ENCODE measurements around the gene AIF1L.
"Not testable (repeated sequence)": the region's sequence is repeated elsewhere in the genome, so short reads cannot be mapped to it uniquely, and the experiment has no call there.

The AIF1L gene

GRCh38 chr9:131098391-131099101, 2.2 kb downstream of the AIF1L start:
- no peak for DNase-seq (ENCODE audit: low spot score)

- no peak for DNase-seq (ENCODE audit: low spot score)
Observed at GRCh38 chr9:131099102-131099606, 2.8 kb downstream of the AIF1L start.

DNA sequence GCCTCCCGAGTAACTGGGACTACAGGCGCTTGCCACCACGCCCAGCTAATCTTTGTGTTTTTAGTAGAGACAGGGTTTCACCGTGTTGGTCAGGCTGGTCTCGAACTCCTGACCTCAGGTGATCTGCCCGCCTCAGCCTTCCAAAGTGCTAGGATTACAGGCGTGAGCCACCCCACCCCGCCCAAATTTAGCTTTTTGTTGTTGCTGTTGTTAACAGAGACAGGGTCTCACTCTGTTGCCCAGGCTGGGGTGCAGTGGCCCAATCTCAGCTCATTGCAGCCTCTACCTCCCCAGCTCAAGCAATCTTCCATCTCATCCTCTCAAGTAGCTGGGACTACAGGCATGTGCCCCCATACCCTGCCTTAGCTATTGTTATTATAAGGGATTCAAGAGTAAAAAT, 3.5 kb downstream of the AIF1L start:
- DNase-seq (ENCODE audit: low spot score) = not testable (repeated sequence)

DNA sequence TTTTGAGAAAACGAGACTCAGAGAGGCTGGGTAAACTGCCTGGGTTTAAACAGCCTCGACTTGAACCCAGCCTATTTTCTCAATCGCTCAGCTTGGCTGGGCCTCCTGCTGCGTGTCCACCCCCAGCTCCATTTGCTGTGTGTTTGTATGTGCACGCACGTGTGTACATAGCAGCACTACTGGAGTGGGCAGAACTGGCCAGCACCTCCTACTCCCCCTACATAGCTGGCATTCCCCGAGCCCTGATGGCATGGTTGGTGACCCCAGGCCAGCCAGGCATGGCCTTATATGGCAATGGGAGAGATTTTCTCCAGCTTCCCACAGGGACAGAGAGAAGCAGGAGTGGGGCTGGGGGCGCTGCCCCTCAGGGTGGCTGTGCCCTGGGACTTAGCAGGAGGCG, 4.1 kb downstream of the AIF1L start:
- DNase-seq (ENCODE audit: low spot score) = no peak

DNA sequence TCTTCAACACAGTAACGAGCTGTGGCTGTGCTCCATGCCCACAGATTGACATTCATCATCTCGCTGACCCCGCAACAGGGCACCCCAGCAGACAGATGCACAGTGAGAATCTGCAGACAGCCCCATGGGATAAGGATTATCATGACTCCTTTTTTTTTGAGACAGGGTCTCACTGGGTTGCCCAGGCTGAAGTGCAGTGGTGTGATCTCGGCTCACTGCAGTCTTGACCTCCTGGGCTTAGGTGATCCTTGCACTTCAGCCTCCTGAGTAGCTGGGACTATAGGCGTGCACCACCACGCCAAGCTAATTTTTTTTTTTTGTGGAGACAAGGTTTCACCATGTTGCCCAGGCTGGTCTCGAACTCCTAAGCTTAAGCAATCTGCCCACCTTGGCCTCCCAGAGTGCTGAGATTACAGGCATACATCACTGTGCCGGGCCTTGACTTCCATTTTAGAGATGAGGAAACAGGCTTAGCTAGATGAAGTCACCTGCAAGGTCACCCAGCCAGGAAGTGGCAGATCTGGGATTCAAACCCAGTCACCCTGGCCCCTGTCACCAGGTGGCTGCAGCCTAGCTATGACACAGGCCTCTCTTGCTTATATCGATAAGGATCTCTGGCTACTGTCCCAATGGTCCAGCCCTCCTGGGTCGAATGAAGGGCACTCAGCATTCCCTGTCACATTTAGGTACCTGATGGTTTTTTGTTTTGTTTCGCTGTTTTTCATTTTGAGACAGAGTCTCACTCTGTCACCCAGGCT, 5.1 kb downstream of the AIF1L start:
- no peak for DNase-seq (ENCODE audit: low spot score)

GRCh38 chr9:131103024-131103423, 6.7 kb downstream of the AIF1L start:
- DNase-seq (ENCODE audit: low spot score) = no peak

- DNase-seq (ENCODE audit: low spot score) = no peak
Observed at GRCh38 chr9:131103535-131103934, 7.2 kb downstream of the AIF1L start.

DNA sequence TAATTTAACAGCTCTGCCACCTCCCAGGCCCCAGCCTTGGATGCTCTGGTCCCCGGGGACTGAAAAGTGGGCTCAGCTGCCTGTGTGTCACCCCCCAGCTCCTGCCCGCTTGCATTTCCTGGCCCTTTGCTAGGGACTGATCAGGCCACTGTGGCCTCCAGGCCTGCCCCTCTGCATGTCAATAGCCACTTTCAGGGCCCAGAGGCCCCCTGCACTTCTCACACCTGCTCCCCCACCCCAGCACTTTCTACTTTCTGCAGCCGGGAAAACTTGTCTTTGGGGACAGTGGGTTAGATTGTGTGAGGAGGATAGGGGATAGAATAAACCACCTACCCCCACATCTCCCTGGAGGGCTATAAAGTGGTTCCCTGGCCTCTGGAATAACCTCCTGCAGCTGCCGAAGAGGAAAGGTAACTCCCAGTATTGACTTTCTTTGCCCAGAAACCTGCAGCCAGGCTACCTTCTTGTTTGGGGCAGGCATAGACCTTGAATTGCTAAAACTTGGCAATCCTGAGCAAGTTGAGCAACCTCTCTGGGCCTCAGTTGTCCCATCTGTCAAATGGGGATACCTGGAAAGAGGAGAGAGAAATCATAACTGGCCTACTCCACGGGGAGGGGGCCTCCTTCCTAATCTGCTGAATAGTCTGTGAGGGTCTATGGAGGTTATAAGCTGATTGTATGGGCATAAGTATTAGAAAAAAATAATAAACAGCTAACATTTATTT, 7.8 kb downstream of the AIF1L start:
- no peak for DNase-seq (ENCODE audit: low spot score)

GRCh38 chr9:131105952-131106351, 9.6 kb downstream of the AIF1L start:
- no peak for DNase-seq (ENCODE audit: low spot score)

DNA sequence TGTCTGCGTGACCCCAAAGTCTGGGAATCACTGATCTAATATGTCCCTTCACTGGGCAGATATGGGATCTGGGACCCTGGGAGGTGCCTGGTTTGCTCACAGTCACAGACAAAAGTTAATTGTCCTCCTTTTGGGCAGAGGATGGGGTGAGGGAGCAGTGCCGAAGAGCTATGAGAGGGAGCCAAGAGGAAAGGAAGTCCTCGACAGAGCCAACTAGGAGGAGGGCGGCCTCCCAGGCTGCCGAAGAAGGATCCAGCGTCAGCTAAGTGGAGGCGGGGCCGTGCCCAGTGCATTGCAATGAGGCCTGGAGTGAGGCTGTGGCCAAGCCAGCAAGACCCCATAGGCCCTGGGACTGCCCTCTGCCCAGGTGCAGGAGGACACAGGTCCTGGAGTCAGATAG, 11.4 kb downstream of the AIF1L start:
- no peak for DNase-seq (ENCODE audit: low spot score)

GRCh38 chr9:131111186-131111853, 15.0 kb downstream of the AIF1L start:
- no peak for DNase-seq (ENCODE audit: low spot score)

DNA sequence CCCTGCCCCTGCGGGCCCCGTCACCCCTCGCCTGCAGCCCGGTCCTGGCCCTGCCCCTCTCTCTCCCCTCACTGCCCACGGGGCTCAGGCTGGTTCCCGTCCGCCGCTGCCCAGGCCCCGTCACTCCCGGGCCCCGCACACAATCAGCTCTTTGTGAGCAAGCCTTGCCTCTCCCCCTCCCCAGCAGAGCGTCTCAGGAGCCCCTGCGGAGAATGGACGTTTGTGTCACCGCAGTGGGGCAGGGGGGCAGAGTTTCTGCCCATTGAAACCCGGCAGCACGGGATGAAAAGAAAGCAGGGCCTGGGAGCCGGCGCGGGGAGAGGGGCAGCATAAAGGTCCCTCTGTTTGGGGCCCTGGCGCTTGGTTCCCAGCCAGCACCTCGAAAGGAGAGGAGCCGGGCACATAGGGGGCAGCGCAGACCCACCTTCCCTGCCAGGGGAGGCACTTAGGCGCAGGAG, 15.6 kb downstream of the AIF1L start:
- no peak for DNase-seq (ENCODE audit: low spot score)

GRCh38 chr9:131112374-131113154, 16.2 kb downstream of the AIF1L start:
- no peak for DNase-seq (ENCODE audit: low spot score)

DNA sequence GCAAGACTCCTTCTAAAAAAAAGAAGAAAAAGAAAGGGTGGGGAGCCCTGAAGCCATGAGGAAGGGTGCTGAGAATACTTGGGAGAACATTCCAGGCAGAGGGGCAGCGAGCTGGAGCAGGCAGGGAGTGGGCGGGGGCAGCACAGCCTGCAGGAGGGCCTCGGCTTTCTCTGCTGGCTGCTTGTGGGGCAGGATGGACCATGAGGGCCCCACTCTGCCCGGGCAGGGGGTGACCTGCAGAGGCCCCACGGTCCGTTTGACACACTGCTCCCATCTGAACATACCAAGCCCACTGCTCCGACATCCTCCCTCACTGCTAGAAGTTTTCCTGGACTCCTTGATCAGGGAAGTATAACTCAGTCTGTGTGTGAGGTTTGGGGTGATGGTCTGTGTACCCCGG, 17.3 kb downstream of the AIF1L start:
- DNase-seq (ENCODE audit: low spot score) = no peak

DNA sequence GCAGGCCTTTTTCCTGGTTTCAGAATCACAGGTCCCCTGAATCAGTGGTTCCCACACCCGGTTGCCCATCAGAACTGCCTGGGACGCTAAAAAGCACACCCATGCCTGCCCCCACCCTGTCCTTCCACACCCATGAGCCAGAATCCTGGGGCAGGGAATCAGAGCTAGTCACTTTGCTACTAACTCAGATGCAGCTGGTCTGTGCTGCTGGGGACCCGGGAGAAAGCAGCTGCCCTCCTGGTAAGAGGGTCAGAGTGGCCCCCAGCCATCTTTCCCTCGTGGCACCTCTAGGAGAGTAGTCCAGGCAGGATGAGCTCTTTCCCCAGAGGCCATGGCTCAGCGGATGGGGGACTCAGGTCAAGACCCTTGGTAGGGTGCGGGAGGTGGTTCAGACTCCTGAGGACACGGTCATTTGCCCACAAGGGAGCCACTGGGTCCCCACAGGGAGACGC, 17.8 kb downstream of the AIF1L start:
- no peak for DNase-seq (ENCODE audit: low spot score)

- DNase-seq (ENCODE audit: low spot score) = not testable (repeated sequence)
Observed at GRCh38 chr9:131115360-131115742, 19.0 kb downstream of the AIF1L start.

DNA sequence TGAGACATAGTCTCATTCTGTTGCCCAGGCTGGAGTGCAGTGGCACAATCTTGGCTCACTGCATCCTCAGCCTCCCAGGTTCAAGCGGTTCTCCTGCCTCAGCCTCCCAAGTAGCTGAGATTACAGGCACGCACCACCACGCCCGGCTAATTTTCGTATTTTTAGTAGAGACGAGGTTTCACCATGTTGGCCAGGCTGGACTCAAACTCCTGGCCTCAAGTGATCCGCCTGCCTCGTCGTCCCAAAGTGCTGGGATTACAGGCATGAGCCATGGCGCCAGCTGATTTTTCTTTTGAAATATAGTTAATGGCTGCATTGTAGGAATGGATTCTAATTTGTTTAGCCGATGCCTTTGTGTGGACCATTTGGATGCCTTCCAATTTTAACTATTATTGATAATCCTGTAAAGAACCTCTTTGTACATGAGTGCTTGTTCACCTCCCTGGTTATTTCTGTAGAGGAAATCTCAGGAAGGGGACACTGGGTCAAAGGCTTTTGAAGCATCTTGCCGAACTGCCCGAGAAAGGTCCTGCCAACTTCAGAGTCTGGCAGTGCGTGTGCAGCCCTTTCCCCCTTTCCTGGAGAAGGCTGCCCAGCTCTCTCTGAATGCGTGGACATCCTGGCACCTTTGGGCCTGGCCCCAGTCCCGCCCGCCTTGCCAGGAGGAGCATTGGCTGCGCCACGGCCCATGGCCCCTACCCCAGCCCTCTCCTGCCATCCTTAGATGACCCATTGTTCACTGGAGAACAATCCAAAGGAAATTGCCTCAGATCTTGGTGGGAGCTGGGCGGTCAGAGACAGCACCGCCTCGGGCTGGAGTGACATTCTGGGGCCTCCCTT, 20.2 kb downstream of the AIF1L start:
- no peak for DNase-seq (ENCODE audit: low spot score)

- no peak for DNase-seq (ENCODE audit: low spot score)
Observed at GRCh38 chr9:131117121-131117761, 20.9 kb downstream of the AIF1L start.

DNA sequence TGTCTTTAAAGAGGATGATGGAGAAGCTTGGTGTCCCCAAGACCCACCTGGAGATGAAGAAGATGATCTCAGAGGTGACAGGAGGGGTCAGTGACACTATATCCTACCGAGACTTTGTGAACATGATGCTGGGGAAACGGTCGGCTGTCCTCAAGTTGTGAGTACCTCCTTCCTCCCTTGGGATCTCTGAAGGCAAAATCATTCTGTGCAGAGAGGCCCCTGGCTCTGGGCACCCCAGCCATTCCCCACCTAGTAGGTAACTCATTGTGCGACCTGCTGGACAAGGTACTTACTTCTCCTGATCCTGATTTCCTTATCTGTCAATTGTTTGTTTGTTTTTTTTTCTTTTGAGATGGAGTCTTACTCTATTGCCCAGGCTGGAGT, 21.4 kb downstream of the AIF1L start:
- DNase-seq (ENCODE audit: low spot score) = no peak

All from SK-N-DZ (cell line).